ENCODE measurements around the gene GPC6. TPM values are rescaled to one million over a fixed set of nuclear protein-coding genes. Genes with fewer than 3 reads are reported as not detected.

The GPC6 gene
- total RNA-seq, 1 donor from 2014 or later: 16.1 TPM

DNA sequence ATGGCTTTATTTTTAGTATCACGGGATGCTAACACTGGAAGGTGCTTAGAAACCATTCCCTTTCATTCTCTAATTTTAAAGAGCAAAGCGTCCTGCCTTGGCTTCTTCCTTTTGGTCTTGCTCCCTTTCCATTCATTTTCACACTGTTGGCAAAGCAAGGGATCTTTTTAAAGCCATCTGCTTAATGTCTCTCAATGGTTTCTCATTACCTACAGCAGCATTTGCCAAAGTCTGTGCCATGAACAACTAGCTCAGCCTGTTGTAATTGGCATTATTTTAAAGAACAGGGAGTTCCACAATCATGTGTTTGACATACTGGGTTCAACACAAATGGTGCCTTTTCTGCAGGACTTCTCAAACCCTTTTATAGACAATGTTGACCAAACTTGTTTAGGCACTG is 444.3 kb downstream of the GPC6 start:
- Mint-ChIP-seq H3K27me3 (ENCODE audit: unreplicated experiment) (no peaks in the 10 kb centered on the region), H3K36me3 (ENCODE audit: low read depth, unreplicated experiment) (no peaks in the 10 kb centered on the region), H3K4me1 (ENCODE audit: unreplicated experiment) (peaks cover 2% of the 10 kb centered on the region), H3K9me3 (ENCODE audit: unreplicated experiment) (no peaks in the 10 kb centered on the region), H3K4me3 (ENCODE audit: unreplicated experiment) (no peak overlapping the region), H3K27ac (ENCODE audit: unreplicated experiment) (no peak overlapping the region)
- TF ChIP-seq, protein P1, sequence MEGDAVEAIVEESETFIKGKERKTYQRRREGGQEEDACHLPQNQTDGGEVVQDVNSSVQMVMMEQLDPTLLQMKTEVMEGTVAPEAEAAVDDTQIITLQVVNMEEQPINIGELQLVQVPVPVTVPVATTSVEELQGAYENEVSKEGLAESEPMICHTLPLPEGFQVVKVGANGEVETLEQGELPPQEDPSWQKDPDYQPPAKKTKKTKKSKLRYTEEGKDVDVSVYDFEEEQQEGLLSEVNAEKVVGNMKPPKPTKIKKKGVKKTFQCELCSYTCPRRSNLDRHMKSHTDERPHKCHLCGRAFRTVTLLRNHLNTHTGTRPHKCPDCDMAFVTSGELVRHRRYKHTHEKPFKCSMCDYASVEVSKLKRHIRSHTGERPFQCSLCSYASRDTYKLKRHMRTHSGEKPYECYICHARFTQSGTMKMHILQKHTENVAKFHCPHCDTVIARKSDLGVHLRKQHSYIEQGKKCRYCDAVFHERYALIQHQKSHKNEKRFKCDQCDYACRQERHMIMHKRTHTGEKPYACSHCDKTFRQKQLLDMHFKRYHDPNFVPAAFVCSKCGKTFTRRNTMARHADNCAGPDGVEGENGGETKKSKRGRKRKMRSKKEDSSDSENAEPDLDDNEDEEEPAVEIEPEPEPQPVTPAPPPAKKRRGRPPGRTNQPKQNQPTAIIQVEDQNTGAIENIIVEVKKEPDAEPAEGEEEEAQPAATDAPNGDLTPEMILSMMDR (IDR thresholded peaks at IDR 0.05; ENCODE audit: unreplicated experiment): no peak
- DNase-seq (ENCODE audit: low spot score): no peak

DNA sequence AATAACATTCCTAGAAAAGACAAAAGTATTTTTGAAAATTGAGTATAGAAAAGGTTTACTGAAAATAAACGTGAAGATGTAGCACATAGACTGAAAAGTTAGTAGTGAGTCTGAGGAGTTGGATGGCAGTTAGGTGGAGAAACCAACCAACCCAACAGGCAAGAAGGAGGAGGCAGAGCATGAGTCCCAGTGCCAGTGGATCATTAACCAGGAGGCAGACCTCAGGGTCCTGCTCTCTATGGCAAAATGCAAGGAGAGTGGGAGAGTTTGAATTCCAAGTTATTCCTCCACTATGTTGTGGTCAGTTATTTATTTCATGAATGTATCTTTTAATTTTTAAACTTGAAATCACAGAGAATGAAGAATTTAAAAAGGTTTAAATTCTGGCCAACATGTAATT is 446.4 kb downstream of the GPC6 start:
- H3K4me1 Mint-ChIP-seq (ENCODE audit: unreplicated experiment): peaks cover 2% of the 10 kb centered on the region
- TF ChIP-seq, protein P1 (IDR thresholded peaks at IDR 0.05; ENCODE audit: unreplicated experiment): no peak
- H3K27ac Mint-ChIP-seq (ENCODE audit: unreplicated experiment): no peak overlapping the region
- no peak for DNase-seq (ENCODE audit: low spot score)
- no peaks in the 10 kb centered on the region for H3K27me3 Mint-ChIP-seq (ENCODE audit: unreplicated experiment)
- H3K4me3 Mint-ChIP-seq (ENCODE audit: unreplicated experiment): no peak overlapping the region
- H3K9me3 Mint-ChIP-seq (ENCODE audit: unreplicated experiment): no peaks in the 10 kb centered on the region
- H3K36me3 Mint-ChIP-seq (ENCODE audit: low read depth, unreplicated experiment): no peaks in the 10 kb centered on the region

DNA sequence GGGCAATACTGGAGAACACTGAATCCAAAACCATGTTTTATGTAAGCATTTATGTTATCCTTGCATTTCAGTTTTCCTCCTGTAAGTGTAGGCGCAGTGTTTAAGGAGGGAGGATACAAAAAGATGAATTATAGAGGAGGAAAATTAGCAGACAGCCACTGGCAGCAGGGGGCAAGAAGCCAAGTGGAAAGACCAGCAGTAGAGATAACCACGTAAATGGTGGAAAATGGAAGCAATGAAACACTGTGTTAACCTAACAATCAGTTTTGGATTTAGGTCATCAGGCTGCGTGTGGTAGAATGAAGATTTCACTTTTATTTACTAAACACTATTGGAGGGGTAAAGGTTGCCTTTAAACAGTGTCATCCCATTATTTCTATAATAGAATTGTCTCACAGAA is 447.3 kb downstream of the GPC6 start:
- Mint-ChIP-seq H3K4me3 (ENCODE audit: unreplicated experiment) (no peak overlapping the region), H3K4me1 (ENCODE audit: unreplicated experiment) (peaks cover 2% of the 10 kb centered on the region), H3K9me3 (ENCODE audit: unreplicated experiment) (no peaks in the 10 kb centered on the region), H3K36me3 (ENCODE audit: low read depth, unreplicated experiment) (no peaks in the 10 kb centered on the region), H3K27me3 (ENCODE audit: unreplicated experiment) (no peaks in the 10 kb centered on the region), H3K27ac (ENCODE audit: unreplicated experiment) (no peak overlapping the region)
- TF ChIP-seq, protein P1 (IDR thresholded peaks at IDR 0.05; ENCODE audit: unreplicated experiment): no peak
- no peak for DNase-seq (ENCODE audit: low spot score)

DNA sequence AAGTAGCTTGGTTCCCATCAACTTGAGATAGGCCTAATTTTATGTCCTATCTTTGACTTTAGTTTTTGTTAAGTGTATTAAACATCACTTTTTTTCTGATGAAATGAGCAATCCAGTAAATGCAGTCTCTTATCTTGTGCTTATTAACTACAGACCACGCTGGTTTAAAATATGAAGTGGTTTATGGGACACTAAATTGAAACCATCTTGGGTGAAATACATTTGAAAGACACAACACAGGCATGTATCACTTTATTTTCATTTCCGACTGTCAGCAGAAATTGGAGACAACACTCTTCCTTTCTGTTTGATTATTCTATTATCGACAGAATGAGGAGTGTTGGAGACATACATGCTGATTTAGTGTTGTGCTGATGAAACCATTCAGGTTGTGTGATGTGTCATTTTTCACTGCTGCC is 447.7 kb downstream of the GPC6 start:
- TF ChIP-seq, protein P1 (IDR thresholded peaks at IDR 0.05; ENCODE audit: unreplicated experiment): no peak
- Mint-ChIP-seq H3K27me3 (ENCODE audit: unreplicated experiment) (no peaks in the 10 kb centered on the region), H3K36me3 (ENCODE audit: low read depth, unreplicated experiment) (no peaks in the 10 kb centered on the region), H3K27ac (ENCODE audit: unreplicated experiment) (no peak overlapping the region), H3K4me1 (ENCODE audit: unreplicated experiment) (peaks cover 2% of the 10 kb centered on the region), H3K9me3 (ENCODE audit: unreplicated experiment) (no peaks in the 10 kb centered on the region), H3K4me3 (ENCODE audit: unreplicated experiment) (no peak overlapping the region)
- no peak for DNase-seq (ENCODE audit: low spot score)

DNA sequence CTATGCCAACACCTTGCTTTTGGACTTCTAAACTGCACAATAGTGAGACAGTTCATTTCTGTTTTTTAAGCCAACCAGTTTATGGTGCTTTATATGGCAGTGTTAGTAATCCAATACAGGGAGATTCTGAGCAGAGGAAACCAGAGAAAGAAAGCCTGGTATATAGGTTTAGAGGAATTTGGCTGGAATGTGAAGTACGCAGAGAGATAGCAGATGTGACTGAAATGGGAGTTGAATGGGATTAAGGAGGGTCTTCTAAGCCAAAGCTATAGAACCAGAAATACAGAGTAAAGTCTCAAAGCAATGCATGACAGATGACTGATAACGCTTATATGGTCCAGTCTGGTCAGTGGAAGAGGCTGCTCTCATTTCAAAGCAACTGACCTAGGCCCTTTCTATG is 453.7 kb downstream of the GPC6 start:
- Mint-ChIP-seq H3K4me3 (ENCODE audit: unreplicated experiment) (no peak overlapping the region), H3K27me3 (ENCODE audit: unreplicated experiment) (no peaks in the 10 kb centered on the region), H3K27ac (ENCODE audit: unreplicated experiment) (no peak overlapping the region), H3K4me1 (ENCODE audit: unreplicated experiment) (no peaks in the 10 kb centered on the region), H3K36me3 (ENCODE audit: low read depth, unreplicated experiment) (no peaks in the 10 kb centered on the region), H3K9me3 (ENCODE audit: unreplicated experiment) (no peaks in the 10 kb centered on the region)
- TF ChIP-seq, protein P1 (IDR thresholded peaks at IDR 0.05; ENCODE audit: unreplicated experiment): no peak
- no peak for DNase-seq (ENCODE audit: low spot score)

Data from endothelial cell (in vitro differentiated cells).